AG09319 (cell line): ENCODE results near the gene ABTB1.
A peak's percentile ranks its signal among the peaks of the same experiment; 100 is the strongest.

Source experiments
- DNase-seq: peaks from one replicate; pipeline ENCODE4 v3.0.0-alpha.2; 2010; ENCODE audit warnings: low read depth; ENCODE audit errors: extremely low read depth
- CTCF ChIP-seq: IDR thresholded peaks from 2 replicates; pipeline ENCODE4 v1.5.1; 2011; ENCODE audit warnings: low read depth, mild to moderate bottlenecking, inconsistent platforms, low read length, moderate library complexity

ABTB1 gene

DNA sequence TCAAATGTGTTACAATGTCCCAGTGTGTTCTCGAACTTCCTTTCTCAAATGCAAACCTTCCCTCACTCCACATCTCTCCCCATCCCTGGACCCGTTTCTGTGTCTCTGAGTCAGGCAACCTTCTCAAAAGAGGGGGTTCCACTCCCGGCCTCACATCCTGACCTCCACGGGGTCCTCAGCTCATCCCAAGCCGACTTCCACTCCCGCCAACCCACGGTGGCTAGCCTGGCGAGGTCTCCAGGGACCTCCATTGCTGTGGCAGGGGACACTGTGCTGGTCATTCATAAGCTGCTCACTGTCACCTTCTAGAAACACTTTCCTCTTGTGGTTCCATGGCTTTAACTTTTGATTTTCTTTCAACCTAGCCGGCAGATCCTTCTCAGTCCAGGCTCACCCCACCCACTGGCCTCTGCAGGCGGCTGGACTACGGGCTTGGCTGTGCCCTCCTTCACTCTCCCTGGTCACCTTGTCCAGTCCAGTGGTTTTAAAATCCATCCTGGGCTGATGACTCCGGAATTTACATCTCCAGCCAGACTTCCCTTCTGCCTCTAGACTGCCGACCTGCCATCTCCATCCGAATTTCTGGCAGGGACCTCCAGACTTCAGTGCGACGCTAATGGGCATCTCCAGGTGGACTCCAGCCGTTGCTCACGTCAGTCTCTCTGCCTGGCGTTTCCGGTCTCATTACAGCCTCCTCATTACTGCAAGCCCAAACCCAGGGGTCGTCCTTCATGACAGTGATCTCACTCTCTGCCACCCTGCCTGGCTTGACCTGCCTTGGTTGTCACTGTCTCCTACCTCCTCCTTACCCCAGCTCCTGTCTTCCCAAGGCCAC is 20.0 kb downstream of the ABTB1 start:
- TF ChIP-seq CTCF: no peak
- no peak for DNase-seq

DNA sequence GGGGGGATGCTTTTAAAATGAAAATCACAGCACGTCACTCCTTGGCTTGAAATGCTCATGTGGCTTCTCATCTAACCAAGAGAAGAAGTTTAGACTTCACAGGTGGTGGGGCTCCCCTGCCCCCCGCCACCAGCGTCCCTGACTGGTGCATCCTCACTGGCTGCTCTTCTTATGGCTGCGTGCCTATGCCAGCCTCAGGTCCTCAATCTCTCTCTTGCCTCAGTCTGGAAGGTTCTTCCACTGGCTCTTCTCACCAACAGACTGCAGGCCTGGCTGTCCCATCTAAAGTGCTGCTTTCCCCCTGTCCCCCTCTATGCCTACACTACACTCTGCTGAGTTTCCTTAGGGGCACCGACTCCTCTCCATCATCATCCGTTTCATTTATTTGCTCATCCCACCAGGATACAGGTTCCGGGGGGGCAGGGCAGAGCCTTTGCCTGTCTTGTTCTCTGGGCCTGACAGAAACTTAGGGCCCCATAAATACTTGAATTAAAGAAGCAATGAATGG is 20.6 kb downstream of the ABTB1 start:
- DNase-seq: no peak
- TF ChIP-seq CTCF: no peak

- DNase-seq: no peak
- TF ChIP-seq CTCF: peak; percentile 37
These were observed 21.9 kb downstream of the ABTB1 start for GRCh38 chr3:127694467-127695215.

GRCh38 chr3:127697551-127698240 is 24.9 kb downstream of the ABTB1 start:
- TF ChIP-seq CTCF: no peak
- DNase-seq: peak; percentile 58

DNA sequence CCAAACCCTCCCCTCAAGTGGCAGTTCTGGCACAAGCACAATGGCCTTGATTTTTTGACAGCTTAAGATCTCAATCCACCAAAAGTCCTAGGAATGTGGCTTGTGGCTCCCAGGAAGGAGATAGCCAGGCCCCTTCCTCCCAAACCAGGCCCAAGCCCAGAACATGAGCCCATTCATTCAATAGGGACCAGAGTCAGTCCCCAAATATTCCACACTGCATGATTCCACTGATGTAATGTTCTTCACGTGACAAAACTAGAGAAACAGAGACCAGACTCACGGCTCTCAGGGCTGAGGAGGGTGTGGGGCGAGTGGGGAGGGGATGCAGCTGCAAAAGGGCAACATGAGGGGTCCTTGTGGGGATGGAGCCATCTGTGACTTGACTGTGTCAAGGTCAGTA is 25.5 kb downstream of the ABTB1 start:
- TF ChIP-seq CTCF: no peak

GRCh38 chr3:127698691-127699415 is 26.1 kb downstream of the ABTB1 start:
- TF ChIP-seq CTCF: no peak
- no peak for DNase-seq

More for the DNA sequence above, 25.5 kb downstream of the ABTB1 start:
- DNase-seq: no peak
